GM23338 (cell line): ENCODE results near the gene ATP5MK. TPM values are rescaled to one million over a fixed set of nuclear protein-coding genes. Genes with fewer than 3 reads are reported as not detected.

Experiments used
- ATAC-seq: fragments of 200-7000 bp; cut with Tn5 transposase; 3 replicates; pipeline ENCODE4 v1.9.1; 2020
- DNase-seq: peaks from one replicate; pipeline ENCODE4 v3.0.0-alpha.2; 2015; ENCODE audit warnings: low spot score
- H2AFZ ChIP-seq: fragments of 200-600 bp; sonication (generic); 2 replicates; pipeline ENCODE4 v1.8.0; 2016; ENCODE audit warnings: antibody characterized with exemption, mild to moderate bottlenecking, moderate library complexity
- H3F3A ChIP-seq: fragments of 200-600 bp; sonication (generic); replicated peaks from 2 replicates; pipeline ENCODE4 v1.8.0; 2017; ENCODE audit warnings: antibody characterized with exemption, mixed run types, low read depth
- H3K27ac ChIP-seq: fragments of 200-600 bp; sonication (generic); 2 replicates; pipeline ENCODE4 v1.6.1; 2016; ENCODE audit warnings: low read depth
- H3K27me3 ChIP-seq: fragments of 200-600 bp; sonication (generic); 2 replicates; pipeline ENCODE4 v1.8.0; 2016; ENCODE audit warnings: mild to moderate bottlenecking, mixed run types, moderate library complexity; ENCODE audit not compliant: insufficient read depth
- H3K36me3 ChIP-seq: fragments of 200-600 bp; sonication (generic); 2 replicates; pipeline ENCODE4 v1.8.0; 2016; ENCODE audit warnings: mild to moderate bottlenecking; ENCODE audit not compliant: insufficient read depth
- H3K4me1 ChIP-seq: fragments of 200-600 bp; sonication (generic); 2 replicates; pipeline ENCODE4 v1.8.0; 2016; ENCODE audit warnings: mild to moderate bottlenecking, moderate library complexity; ENCODE audit not compliant: insufficient read depth
- H3K4me2 ChIP-seq: fragments of 200-600 bp; sonication (generic); 2 replicates; pipeline ENCODE4 v1.7.1; 2017; ENCODE audit warnings: mixed run types
- H3K4me3 ChIP-seq: fragments of 200-600 bp; sonication (generic); 2 replicates; pipeline ENCODE4 v1.6.1; 2016; ENCODE audit warnings: mixed run types
- H3K79me2 ChIP-seq: fragments of 200-600 bp; sonication (generic); replicated peaks from 2 replicates; pipeline ENCODE4 v1.8.0; 2017; ENCODE audit warnings: mild to moderate bottlenecking; ENCODE audit not compliant: insufficient read depth
- H3K9me2 ChIP-seq: fragments of 200-600 bp; sonication (generic); 2 replicates; pipeline ENCODE4 v1.8.0; 2017; ENCODE audit not compliant: insufficient read depth
- H4K20me1 ChIP-seq: fragments of 200-600 bp; sonication (generic); replicated peaks from 2 replicates; pipeline ENCODE4 v1.8.0; 2017; ENCODE audit warnings: mild to moderate bottlenecking; ENCODE audit not compliant: insufficient read depth
- H3K27ac Mint-ChIP-seq: 2 replicates; pipeline ENCODE4 v1.8.0; 2020; ENCODE audit warnings: inconsistent platforms, mild to moderate bottlenecking, moderate library complexity, mixed read lengths
- H3K27me3 Mint-ChIP-seq: 3 replicates; pipeline ENCODE4 v1.8.0; 2022; ENCODE audit warnings: low read depth, mild to moderate bottlenecking, moderate library complexity, mixed read lengths, inconsistent platforms; ENCODE audit not compliant: insufficient read depth, poor library complexity
- H3K36me3 Mint-ChIP-seq: 3 replicates; pipeline ENCODE4 v1.8.0; 2021; ENCODE audit warnings: low read depth, mild to moderate bottlenecking, inconsistent platforms, moderate library complexity, mixed read lengths
- H3K4me1 Mint-ChIP-seq: 3 replicates; pipeline ENCODE4 v1.8.0; 2020; ENCODE audit warnings: mild to moderate bottlenecking, inconsistent platforms, mixed read lengths
- H3K4me3 Mint-ChIP-seq: 3 replicates; pipeline ENCODE4 v1.8.0; 2021; ENCODE audit warnings: moderate library complexity, mild to moderate bottlenecking, inconsistent platforms, mixed read lengths
- H3K9me3 Mint-ChIP-seq: 3 replicates; pipeline ENCODE4 v1.8.0; 2020; ENCODE audit warnings: moderate library complexity, mild to moderate bottlenecking, inconsistent platforms, mixed read lengths
- CREB1 ChIP-seq: fragments of 250-450 bp; sonication (Bioruptor Pico); IDR thresholded peaks from 2 replicates; pipeline ENCODE4 v1.5.0; 2020; ENCODE audit warnings: low read depth, mild to moderate bottlenecking, moderate library complexity
- EZH2phosphoT487 ChIP-seq: fragments of 200-600 bp; sonication (generic); IDR thresholded peaks from one replicate; pipeline ENCODE4 v1.8.1; 2018; ENCODE audit warnings: antibody characterized with exemption; ENCODE audit not compliant: unreplicated experiment
- POLR2AphosphoS5 ChIP-seq: IDR thresholded peaks from 2 replicates; pipeline ENCODE4 v1.6.1; 2016; ENCODE audit warnings: antibody characterized with exemption, low read depth
- ZNF114 ChIP-seq: fragments of 250-450 bp; sonication (Bioruptor Pico); IDR thresholded peaks from 2 replicates; pipeline ENCODE4 v1.5.0; 2020; ENCODE audit warnings: mild to moderate bottlenecking, moderate library complexity
- ZNF331 ChIP-seq: fragments of 250-450 bp; sonication (Bioruptor Pico); IDR thresholded peaks from 2 replicates; pipeline ENCODE4 v1.5.0; 2020; ENCODE audit warnings: low read depth, mild to moderate bottlenecking, moderate library complexity
- polyA plus RNA-seq: library from polyadenylated mRNA; unstranded; fragments of >200 nt; fragmentation: Nextera tagmentation; extraction: Ambion mirVana; gene quantifications from 2 replicates; pipeline ENCODE4 v1.2.1, GENCODE V29; 2016
- total RNA-seq: library from RNA; depleted of rRNA; stranded (reverse); fragments of >200 nt; shearing (Covaris generic); gene quantifications from 2 replicates; pipeline ENCODE4 v1.2.3, GENCODE V29; 2014
- TF ChIP-seq, protein P1 (sequence below): IDR thresholded peaks from one replicate; pipeline ENCODE4 v1.6.1; 2018; ENCODE audit warnings: antibody characterized with exemption; ENCODE audit not compliant: unreplicated experiment
- TF ChIP-seq, protein P2 (sequence below): IDR thresholded peaks from 2 replicates; pipeline ENCODE4 v1.6.1; 2016; ENCODE audit warnings: antibody characterized with exemption
- TF ChIP-seq, protein P3 (sequence below): fragments of 250-450 bp; sonication (Bioruptor Pico); IDR thresholded peaks from 2 replicates; pipeline ENCODE4 v1.5.0; 2020; ENCODE audit warnings: mild to moderate bottlenecking, moderate library complexity

The ATP5MK gene
- total and polyA plus RNA-seq, 2 experiments from 2014 or later, result 227 to 1,139 TPM

DNA sequence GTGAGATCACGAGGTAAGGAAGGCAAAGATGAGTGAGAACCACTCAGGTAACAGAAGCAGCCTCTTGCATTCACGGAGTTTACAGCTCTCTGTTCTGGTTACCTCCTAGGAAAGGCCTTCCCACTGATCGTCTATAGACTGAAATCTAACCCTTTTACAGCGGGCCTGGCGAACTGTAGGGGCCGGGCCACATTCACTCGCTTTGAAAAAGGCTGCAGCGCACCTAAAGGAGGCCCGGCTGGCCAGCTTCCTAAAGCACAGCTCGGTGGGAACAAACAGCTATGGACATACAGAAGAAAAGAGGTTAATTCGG is 565 bp downstream of the ATP5MK start (continued):
- TF ChIP-seq, protein P1, sequence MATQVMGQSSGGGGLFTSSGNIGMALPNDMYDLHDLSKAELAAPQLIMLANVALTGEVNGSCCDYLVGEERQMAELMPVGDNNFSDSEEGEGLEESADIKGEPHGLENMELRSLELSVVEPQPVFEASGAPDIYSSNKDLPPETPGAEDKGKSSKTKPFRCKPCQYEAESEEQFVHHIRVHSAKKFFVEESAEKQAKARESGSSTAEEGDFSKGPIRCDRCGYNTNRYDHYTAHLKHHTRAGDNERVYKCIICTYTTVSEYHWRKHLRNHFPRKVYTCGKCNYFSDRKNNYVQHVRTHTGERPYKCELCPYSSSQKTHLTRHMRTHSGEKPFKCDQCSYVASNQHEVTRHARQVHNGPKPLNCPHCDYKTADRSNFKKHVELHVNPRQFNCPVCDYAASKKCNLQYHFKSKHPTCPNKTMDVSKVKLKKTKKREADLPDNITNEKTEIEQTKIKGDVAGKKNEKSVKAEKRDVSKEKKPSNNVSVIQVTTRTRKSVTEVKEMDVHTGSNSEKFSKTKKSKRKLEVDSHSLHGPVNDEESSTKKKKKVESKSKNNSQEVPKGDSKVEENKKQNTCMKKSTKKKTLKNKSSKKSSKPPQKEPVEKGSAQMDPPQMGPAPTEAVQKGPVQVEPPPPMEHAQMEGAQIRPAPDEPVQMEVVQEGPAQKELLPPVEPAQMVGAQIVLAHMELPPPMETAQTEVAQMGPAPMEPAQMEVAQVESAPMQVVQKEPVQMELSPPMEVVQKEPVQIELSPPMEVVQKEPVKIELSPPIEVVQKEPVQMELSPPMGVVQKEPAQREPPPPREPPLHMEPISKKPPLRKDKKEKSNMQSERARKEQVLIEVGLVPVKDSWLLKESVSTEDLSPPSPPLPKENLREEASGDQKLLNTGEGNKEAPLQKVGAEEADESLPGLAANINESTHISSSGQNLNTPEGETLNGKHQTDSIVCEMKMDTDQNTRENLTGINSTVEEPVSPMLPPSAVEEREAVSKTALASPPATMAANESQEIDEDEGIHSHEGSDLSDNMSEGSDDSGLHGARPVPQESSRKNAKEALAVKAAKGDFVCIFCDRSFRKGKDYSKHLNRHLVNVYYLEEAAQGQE, result no peak
- TF ChIP-seq ZNF331 (CRISPR knock-in tag) (no peak), EZH2phosphoT487 (no peak), POLR2AphosphoS5 (no peak)
- TF ChIP-seq, protein P2, sequence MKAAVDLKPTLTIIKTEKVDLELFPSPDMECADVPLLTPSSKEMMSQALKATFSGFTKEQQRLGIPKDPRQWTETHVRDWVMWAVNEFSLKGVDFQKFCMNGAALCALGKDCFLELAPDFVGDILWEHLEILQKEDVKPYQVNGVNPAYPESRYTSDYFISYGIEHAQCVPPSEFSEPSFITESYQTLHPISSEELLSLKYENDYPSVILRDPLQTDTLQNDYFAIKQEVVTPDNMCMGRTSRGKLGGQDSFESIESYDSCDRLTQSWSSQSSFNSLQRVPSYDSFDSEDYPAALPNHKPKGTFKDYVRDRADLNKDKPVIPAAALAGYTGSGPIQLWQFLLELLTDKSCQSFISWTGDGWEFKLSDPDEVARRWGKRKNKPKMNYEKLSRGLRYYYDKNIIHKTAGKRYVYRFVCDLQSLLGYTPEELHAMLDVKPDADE, result no peak

DNA sequence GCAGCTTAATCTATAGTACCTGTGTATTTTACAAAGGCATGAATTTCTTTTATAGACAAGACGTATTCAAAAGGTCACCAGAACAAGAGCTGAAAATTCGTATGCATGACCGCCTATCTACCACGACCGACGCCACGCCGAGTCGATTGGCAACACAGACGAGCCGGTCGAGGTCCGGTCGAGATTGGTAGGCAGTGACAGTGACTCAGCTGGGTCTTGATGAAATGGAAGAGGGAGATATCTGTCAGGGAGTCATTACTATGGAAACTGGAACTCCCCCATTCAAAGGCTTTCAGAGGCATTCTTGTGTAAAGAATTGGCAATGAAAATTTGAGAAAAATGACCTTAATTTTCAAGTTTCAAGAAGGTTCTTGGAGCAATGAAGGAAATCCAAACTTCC is 2.1 kb downstream of the ATP5MK start:
- peaks cover 9% of the 10 kb centered on the region for H3K4me1 ChIP-seq
- H3K27ac Mint-ChIP-seq, result no peak overlapping the region
- peaks cover 61% of the 10 kb centered on the region for H3K36me3 Mint-ChIP-seq
- 0 out of 2 replicates have a peak, but pooled peaks cover 3% of the 10 kb centered on the region for H3F3A ChIP-seq
- H2AFZ ChIP-seq, result no peak overlapping the region
- no peak overlapping the region for H3K27ac ChIP-seq
- H3K4me3 Mint-ChIP-seq, result peak overlapping the region; percentile 62
- no peaks in the 10 kb centered on the region; the same call in 1 of the 3 replicates for H3K9me3 Mint-ChIP-seq
- H3K4me2 ChIP-seq, result no peak overlapping the region
- H3K27me3 Mint-ChIP-seq, result peaks cover 4% of the 10 kb centered on the region
- no peaks in the 10 kb centered on the region for H3K27me3 ChIP-seq
- no peak for ATAC-seq
- H3K4me1 Mint-ChIP-seq, result peaks cover 20% of the 10 kb centered on the region
- no peak for DNase-seq
- no peaks in the 10 kb centered on the region for H3K9me2 ChIP-seq
- peaks cover 53% of the 10 kb centered on the region for H3K79me2 ChIP-seq
- H4K20me1 ChIP-seq, result peaks cover under 1% of the 10 kb centered on the region
- peaks cover 8% of the 10 kb centered on the region for H3K36me3 ChIP-seq
- H3K4me3 ChIP-seq, result no peak overlapping the region
- TF ChIP-seq, protein P1, result no peak
- TF ChIP-seq, protein P2, result no peak
- TF ChIP-seq, protein P3, sequence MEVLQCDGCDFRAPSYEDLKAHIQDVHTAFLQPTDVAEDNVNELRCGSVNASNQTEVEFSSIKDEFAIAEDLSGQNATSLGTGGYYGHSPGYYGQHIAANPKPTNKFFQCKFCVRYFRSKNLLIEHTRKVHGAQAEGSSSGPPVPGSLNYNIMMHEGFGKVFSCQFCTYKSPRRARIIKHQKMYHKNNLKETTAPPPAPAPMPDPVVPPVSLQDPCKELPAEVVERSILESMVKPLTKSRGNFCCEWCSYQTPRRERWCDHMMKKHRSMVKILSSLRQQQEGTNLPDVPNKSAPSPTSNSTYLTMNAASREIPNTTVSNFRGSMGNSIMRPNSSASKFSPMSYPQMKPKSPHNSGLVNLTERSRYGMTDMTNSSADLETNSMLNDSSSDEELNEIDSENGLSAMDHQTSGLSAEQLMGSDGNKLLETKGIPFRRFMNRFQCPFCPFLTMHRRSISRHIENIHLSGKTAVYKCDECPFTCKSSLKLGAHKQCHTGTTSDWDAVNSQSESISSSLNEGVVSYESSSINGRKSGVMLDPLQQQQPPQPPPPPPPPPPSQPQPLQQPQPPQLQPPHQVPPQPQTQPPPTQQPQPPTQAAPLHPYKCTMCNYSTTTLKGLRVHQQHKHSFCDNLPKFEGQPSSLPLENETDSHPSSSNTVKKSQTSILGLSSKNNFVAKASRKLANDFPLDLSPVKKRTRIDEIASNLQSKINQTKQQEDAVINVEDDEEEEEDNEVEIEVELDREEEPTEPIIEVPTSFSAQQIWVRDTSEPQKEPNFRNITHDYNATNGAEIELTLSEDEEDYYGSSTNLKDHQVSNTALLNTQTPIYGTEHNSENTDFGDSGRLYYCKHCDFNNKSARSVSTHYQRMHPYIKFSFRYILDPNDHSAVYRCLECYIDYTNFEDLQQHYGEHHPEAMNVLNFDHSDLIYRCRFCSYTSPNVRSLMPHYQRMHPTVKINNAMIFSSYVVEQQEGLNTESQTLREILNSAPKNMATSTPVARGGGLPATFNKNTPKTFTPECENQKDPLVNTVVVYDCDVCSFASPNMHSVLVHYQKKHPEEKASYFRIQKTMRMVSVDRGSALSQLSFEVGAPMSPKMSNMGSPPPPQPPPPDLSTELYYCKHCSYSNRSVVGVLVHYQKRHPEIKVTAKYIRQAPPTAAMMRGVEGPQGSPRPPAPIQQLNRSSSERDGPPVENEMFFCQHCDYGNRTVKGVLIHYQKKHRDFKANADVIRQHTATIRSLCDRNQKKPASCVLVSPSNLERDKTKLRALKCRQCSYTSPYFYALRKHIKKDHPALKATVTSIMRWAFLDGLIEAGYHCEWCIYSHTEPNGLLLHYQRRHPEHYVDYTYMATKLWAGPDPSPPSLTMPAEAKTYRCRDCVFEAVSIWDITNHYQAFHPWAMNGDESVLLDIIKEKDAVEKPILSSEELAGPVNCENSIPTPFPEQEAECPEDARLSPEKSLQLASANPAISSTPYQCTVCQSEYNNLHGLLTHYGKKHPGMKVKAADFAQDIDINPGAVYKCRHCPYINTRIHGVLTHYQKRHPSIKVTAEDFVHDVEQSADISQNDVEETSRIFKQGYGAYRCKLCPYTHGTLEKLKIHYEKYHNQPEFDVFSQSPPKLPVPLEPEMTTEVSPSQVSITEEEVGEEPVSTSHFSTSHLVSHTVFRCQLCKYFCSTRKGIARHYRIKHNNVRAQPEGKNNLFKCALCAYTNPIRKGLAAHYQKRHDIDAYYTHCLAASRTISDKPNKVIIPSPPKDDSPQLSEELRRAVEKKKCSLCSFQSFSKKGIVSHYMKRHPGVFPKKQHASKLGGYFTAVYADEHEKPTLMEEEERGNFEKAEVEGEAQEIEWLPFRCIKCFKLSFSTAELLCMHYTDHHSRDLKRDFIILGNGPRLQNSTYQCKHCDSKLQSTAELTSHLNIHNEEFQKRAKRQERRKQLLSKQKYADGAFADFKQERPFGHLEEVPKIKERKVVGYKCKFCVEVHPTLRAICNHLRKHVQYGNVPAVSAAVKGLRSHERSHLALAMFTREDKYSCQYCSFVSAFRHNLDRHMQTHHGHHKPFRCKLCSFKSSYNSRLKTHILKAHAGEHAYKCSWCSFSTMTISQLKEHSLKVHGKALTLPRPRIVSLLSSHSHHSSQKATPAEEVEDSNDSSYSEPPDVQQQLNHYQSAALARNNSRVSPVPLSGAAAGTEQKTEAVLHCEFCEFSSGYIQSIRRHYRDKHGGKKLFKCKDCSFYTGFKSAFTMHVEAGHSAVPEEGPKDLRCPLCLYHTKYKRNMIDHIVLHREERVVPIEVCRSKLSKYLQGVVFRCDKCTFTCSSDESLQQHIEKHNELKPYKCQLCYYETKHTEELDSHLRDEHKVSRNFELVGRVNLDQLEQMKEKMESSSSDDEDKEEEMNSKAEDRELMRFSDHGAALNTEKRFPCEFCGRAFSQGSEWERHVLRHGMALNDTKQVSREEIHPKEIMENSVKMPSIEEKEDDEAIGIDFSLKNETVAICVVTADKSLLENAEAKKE, result no peak
- TF ChIP-seq ZNF331 (CRISPR knock-in tag) (no peak), POLR2AphosphoS5 (no peak), EZH2phosphoT487 (no peak), CREB1 (CRISPR knock-in tag) (no peak), ZNF114 (CRISPR knock-in tag) (no peak)
